DMS153 treated with DMSO at 0.1 percent for 48 hours (cell line): ENCODE measurements around the gene MYCBPAP.

Experiments
- DNase-seq: peaks from one replicate; lab custom pipeline; 2025; ENCODE audit not compliant: unreplicated experiment; lab: John Stamatoyannopoulos, UW

The MYCBPAP gene

DNA sequence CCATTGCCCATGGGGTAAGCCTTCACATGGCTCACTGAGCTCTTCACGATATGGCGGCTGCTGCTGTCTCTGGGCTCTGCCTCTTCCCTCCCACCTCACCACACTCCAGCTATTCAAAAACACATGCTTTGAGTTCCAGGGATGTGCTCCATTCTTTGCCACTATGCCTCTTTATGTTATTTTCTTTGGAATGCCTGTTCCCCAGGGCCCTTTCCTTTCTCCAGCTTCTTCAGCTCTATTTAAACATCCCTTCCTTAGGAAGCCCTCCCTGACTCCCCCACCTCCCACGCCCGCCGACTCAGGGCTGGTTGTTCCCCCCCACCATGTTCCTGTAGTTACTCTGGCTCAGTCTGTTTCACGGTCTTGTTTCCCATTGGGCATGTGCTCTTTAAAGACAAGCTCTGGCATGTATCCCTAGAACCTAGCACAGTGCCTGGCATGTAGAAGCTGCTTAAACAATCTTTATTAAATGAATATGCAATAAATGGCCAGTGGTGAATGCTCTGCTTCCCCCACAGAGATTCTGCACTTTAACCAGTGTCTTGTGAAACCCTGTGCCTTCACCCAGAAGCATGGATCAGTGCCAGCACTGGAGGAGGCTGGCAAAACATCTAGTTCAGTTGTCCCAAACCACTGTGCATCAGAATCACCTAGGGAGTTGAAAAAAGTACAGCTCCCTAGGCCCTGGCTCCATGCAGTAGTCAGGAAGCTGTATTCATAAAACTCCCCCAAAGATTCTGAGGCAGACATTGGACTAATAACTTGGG lies 6.9 kb downstream of the MYCBPAP start:
- no peak for DNase-seq

DNA sequence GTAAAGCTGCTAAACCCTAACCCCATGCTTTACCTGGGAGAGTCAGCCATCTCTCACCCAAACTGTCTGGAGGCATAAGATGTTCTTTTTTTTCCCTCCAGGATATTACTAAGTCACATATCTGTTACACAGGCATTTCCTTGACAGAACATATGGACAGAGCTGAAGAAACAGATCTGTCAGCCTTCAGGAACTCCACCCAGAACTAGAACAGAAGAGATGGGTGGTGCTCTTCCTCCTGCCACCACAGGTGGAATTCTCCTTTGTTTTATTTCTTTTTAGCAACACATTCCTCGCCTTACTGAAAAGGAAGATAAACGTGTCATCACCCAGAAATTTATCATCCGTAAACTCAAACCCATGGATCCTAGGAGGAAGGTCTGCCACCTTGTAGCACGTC lies 8.8 kb downstream of the MYCBPAP start:
- DNase-seq, result no peak

DNA sequence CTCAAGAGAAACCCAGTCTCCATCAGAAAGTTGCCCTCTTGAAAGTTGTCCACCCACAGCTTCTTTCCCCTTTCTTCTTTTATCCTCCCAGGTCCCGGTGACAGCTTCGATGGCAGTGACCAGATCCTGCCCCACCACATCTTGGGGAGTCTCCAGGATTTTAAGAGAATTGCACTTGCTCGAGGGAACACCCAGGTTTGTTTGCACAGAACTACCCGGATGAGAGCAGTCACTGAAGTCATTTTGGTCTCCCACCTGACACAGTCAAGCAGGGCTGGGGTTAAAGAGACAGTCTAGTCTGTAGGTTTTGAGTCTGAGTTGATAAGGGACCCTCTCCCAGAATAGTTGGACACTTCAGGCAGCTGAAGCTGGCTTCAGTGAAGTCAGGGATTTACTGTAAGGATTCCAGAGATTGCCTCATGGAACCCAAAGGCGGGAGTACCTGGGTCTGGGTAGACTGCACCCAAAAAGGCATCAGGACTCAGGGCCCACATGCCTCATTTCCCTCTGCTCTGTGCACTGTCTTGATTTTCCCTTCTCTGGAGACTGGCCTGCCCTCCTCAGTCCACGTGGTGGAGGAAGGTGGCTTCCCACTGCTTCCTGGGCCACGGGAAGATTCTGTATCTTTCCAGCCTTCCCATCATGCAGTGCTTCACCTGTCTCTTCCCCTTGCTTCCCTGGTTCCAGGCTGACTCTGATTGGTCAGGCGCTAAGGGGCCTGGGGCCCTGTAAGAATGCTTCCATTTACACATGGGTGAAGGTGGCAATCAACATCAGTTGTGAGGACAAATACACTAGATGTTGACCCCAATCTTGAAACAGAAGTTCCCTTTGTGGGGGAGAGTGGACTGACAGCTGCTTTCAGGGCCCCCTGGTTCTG lies 9.5 kb downstream of the MYCBPAP start:
- no peak for DNase-seq

DNA sequence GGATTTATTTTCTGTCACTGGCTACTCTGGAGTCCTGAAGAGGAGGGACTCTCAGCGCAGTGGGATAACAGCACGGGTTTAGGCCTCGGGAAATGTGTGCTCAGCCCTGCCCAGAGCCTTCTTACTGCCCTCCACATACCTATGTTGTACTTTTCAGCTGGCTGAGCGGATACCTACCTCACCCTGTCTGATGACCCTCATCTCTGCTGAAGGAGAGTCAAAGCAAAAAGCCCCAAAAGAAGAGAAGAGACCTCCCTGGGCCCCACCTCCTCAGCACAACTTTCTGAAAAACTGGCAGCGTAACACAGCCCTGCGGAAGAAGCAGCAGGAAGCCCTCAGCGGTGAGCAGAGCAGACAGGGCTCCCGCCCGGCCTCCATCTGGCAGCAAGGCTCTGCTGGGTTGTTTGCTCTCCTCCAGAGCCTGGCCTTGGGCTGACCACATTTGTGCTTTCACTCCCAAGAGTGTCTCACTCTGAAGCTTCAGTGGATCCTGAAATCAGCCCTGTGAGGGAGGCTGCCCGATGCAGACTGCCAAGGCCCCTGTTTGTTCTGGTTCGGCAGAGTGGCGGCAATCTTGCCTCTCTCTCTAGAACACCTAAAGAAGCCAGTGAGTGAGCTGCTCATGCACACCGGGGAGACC lies 10.3 kb downstream of the MYCBPAP start:
- DNase-seq, result no peak

DNA sequence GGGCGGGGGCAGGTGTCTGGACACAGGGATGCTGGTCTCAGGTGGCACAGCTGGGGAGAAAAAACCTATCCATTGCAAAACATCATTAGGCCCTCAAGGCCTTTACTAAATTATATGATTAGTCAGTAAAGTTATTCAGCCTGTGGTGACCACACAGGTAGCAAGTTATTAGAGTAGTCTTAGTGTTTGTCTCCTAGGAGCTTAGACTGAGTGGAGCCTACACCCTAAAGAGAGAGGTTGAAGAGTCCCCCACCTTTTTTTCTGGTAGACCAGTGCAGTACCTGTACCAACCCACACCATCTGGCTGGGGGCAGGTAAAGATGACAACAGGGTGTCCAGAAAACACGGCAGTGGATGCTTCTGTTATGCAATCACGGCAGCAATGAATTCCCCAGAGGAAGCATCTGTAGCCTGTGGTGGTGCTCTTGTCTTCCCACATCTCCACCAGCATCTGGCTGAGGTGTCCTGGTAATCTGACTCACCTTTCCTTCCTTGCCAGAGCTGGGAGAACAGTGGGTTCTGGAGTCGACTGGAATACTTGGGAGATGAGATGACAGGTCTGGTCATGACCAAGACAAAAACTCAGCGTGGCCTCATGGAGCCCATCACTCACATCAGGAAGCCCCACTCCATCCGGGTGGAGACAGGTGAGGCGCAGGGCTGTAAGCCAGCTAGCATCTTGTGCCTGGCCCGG lies 11.0 kb downstream of the MYCBPAP start:
- no peak for DNase-seq

DNA sequence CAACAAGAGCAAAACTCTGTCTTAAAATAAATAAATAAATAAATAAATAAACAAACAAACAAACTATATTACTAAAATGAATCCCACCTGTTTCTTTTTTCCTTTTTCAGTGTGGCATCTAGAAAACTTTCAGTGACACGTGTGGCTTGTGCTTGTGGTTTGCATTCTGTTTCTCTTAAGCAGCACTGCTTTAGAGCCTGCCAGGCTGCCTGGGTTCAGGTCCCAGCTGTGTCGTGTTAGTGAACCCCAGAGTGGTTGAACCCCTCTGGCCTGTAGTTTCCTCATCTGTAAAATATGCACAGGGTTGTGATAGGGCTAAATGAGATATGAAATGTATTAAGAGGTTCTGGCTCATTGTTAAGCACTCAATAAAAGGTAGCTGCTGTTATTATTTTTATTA lies 12.2 kb downstream of the MYCBPAP start:
- no peak for DNase-seq

DNA sequence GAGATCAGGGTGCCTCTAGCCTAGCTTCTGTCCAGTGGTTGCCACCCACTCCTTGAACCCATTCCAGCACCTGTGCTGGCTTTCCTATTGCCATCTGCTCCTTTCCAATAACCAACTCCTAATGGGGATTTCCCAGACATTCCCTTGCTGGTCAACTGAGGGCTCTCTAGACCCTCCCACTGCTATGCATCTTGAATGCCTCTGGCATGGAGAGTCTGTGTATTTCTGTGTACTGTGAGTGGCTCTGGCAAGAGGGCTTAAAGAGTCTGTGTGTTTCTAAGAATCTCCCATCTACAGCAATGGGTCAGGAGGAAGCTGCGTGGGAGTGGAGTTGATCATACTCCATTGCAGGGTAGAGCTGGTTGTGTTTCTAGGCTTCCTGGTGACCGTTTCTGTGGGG lies 13.3 kb downstream of the MYCBPAP start:
- no peak for DNase-seq

DNA sequence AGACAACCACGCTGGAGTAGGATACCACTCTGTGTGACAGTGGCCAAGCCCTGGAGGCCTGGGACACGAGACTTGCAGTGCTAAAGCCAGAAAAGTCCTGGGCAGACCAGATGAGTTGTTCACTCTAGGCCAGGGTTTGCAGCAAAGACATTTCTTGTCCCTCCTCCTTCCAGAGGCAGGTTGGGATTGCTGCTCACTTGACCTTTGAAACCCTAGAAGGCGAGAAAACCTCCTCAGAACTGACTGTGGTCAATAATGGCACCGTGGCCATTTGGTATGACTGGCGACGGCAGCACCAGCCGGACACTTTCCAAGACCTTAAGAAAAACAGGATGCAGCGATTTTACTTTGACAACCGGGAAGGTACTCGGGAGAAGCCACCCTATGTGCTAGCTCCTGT lies 14.5 kb downstream of the MYCBPAP start:
- DNase-seq, result no peak

DNA sequence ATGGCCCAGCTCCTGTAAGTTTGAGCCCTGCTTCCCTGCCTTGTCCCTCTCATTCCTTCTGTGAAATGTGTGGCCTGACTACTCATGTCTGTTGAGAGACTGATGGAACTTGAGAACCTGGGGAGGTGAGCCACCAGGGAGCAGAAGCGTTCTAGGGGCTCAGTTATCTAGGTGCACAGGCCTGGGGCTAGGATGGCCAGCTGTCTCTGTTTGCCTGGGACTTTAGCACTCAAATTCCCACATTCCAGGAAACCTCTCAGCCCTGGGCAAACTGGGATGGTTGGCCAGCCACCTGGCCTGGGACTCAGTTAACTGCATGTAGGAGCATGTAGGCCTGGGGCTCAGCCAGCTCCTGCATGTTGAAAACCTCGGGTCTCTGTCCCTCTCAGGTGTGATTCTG lies 15.0 kb downstream of the MYCBPAP start:
- no peak for DNase-seq

DNA sequence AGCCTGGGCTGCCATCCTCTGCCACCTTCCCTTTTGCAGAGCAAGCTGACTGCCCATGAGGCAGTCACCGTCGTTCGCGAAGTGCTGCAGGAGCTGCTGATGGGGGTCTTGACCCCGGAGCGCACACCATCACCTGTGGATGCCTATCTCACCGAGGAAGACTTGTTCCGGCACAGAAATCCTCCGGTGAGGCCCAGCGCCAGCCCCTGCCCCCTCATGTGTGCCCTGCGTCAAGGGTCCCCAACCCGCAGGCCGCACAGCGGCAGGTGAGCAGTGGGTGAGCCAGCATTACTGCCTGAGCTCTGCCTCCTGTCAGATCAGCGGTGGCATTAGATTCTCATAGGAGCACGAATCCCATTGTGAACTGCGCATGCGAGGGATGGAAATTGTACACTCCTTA lies 16.6 kb downstream of the MYCBPAP start:
- DNase-seq, result no peak

DNA sequence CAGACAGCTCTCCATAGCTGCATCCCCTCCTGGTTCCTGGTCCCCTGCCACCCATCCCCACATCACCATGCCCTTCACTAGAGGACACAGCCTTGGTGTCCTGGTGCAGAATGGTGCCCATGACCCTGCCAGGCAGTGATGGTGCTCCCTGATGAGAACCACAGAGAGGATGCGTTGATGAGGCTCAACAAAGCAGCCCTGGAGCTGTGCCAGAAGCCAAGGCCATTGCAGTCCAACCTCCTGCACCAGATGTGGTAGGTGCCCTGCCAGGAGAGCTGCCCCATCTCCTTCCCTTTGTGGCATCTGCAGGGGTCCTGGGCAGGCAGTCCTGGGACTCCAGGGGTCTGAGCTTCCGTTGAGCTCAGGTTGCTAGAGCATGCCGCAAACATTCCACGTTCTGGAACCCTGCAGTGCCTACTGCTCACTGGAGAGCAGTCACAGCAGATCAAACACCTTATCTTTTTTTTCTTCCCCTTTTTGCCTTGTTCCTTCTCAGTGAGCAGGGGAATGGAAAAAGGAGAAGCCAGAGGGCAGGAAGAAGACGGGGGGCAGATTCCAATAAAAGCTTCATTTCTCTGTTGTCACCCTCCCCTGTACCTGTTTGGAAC lies 19.0 kb downstream of the MYCBPAP start:
- no peak for DNase-seq

DNA sequence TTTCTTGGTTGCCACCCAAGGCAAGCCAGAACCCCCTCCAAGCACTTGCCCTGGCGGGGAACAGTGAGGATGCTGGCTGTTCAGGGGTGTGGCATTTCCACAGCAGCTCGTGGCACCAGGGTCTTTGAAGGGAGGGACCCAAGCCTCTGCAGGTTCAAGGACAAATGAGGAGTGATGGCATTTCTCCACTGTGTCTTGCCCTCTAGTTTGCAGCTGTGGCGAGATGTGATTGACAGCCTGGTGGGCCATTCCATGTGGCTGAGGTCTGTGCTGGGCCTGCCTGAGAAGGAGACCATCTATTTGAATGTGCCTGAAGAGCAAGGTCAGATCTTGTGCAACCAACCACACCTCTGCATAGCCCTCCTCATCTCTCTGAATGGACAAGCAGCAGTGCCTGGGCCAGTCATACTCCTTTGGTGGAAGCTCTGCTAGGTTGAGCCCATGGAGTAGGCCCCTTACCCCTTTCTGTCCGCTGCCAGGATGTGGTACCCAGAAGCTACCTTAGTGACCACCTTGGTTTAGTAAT lies 19.8 kb downstream of the MYCBPAP start:
- no peak for DNase-seq

DNA sequence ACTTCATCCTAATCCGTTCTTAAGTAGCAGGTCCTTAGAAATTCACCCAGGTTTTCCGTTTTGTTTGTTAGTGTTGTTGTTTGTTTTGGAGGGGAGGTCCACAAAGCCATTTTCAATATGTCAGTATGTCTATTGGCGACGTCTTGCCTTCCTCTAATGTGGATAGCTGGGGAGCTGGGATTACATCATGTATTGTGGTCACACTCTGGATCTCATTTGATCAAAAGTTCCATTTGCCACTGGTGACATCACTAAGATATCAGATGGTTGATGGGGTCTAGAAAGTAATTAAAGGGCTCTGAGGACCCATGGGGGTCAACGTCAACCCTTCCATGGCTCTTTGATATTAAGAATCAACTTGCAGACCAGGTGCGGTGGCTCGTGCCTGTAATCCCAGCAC lies 21.6 kb downstream of the MYCBPAP start:
- no peak for DNase-seq

DNA sequence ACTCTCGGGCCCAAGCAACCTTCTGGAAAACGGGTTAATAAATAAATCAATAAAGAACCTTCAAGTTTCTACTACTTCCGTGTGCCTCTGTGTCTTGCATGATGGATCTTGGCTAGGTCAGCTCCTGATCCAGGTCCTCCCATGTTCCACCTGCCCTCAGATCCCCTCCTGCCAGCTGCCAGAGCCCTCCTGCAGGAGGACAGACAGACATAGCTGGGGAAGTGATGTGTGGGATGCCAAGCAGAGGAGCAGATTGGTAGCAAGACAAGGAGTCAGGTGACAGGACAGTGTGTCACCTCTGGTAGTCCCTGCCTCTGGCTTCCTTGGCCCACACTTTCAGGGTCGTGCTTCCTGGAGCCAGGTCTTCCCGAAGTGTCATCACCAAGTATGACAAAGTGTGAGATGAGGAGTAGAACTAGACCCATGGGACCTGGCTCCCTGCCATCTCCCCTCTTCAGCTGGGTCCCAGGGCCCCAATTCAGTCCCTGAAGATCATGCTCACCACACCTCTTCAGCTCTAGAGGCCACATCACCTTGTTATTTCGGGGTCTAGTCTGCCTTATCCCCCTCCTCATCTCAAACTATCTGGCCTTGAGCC lies 23.3 kb downstream of the MYCBPAP start:
- no peak for DNase-seq

DNA sequence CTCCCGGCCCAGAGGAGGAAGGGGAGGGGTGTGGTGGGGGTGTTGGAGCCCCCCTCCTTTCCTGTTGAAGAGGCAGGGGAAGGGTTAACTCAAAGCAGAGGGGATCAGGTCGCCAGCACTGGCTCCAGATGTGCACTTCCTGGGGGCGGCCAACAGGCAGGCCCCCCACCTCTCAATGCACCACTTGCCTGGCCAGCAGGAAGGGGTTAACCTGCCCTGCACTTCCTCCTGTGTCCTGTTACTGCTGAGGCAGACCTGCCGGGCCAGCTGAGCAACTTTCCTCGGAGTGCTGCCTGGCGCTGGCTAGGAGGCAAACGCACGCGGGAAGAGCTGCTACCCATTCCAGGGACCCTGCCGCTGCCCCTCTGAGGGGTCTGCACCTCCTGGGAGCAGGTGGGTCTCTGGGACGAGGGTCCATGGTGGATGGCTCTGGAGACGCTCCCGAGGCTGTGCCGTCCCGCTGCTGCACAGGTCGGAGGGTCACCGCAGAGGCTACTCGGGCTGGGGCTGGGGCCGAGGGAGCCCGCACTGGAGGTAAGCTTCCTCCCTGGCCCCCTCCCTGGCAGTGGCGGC lies 24.3 kb downstream of the MYCBPAP start, which contains the start of gene EPN3:
Gene EPN3, plus strand, starts transcription at position 284 of the 573 bp plus-strand sequence. CDS start 3,822 bp downstream, outside the sequence.
- peak; percentile 16 for DNase-seq

DNA sequence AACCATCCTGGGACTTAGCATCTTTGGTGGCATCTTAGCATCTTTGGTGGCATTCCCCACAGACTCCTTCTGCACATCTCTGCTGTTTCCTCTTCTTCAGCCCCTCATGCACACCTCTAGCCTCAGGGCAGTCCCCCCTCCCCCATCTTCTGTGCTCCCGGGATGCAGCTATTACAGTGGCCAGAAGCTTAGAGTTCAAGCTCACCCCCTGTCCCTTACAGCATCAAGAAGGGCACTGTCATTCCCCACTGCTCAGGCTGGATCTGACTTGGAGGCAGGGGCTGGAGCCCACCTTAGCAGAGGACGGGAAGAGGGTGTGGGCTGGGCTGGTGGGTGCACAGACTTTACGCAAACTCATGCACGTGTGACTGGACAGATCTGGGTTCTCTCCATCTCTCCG lies 24.9 kb downstream of the MYCBPAP start:
- no peak for DNase-seq

DNA sequence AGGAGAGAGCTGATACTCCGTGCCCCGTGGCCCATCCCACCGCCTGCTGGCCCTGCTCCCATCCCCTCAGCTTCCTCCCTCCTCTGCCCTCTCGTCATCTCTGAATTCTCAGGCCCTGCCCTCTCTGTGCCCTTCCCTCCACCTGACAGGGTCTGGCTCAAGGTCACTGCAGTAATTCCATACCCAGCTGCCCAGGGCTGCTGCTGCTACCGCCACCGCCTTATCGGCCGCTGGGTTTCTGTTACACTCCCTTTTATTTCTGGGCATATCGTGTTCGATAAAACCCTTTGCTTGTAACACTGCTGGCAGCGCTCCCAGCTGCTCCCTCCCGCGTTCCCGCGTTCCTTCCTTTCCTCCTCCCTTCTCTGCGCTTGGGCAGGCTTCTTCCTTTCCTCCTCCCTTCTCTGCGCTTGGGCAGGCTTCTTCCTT lies 25.5 kb downstream of the MYCBPAP start:
- DNase-seq, result peak; percentile 28

DNA sequence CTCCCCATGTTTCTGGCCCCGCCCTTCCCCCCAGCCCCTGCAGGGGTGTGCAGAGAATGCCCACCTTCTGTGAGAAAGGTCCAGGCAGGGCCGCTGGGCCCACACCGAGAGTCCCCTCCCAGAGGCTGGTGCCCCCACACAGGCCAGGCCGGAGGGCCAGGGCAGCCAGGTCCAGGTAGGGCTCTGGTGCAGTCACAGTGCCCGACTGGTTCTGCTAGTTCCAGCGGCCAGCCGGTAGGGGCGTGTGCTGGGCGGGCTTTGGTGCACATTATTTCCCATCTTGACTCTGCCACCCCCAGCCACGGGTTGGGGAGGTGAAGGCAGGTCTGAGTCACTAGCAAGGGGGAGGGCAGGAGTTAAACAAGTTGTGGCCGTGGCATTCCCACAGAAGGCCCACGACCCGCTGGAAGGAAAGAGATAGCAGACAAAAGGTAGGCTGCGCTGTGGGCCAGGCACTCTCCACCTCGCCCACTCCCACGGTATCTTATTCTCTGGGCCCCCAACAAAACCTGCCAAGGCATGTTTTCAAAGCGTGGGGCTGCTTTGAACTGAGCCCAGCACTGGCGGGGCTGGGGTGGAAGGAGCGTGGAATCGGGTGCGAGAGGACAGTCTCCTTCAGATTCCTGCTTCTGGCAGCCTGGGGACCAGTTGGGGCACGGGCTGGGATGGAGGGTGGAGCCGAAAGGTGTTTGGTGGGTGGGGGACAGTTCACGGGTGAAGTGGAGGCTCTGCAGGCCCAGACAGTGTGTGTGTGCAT lies 26.2 kb downstream of the MYCBPAP start:
- DNase-seq, result peak; percentile 2

DNA sequence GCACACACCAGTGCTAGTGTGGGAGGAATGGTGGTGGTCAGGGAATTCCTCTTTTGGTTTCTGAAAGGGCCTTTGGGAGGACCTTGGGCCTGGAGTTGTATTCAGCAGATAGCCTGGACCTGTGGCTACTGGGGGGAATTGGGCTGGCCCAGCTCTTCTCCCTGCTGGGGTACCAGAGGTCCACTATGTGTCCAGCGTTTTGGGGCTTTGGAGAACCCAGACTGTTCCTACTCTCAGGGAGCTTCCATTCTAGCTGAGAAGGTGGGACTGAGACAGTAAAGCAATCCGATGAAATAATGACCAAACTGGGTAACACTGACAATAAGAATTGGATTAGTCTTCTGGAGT lies 26.7 kb downstream of the MYCBPAP start:
- DNase-seq, result no peak
